Naive B cell (primary cell): ENCODE measurements around the gene CHSY1. TPM values are rescaled to one million over a fixed set of nuclear protein-coding genes. Genes with fewer than 3 reads are reported as not detected.
A peak's percentile ranks its signal among the peaks of the same experiment; 100 is the strongest.

Experiments used
- ATAC-seq, 2 donors: fragments of 150-1000 bp; cut with Tn5 transposase; 2 replicates each; pipeline ENCODE4 v1.10.0; 2021; ENCODE audit warnings: low read depth in 2 of 2, mild to moderate bottlenecking in 2 of 2, moderate library complexity in 2 of 2
- DNase-seq: peaks from one replicate; pipeline ENCODE4 v3.0.0; 2022
- H3K27ac Mint-ChIP-seq, 6 donors: one replicate each; pipeline ENCODE4 v1.8.0; 2020 to 2022; ENCODE audit warnings: mild to moderate bottlenecking in 6 of 6, mixed read lengths in 6 of 6, moderate library complexity in 5 of 6, inconsistent platforms in 2 of 6
- H3K27me3 Mint-ChIP-seq, 3 donors: one replicate each; pipeline ENCODE4 v1.8.0; 2021 to 2022; ENCODE audit warnings: mixed read lengths in 3 of 3, mild to moderate bottlenecking in 1 of 3
- H3K36me3 Mint-ChIP-seq, 2 donors: one replicate each; pipeline ENCODE4 v1.8.0; 2020 to 2022; ENCODE audit warnings: mixed read lengths in 2 of 2, inconsistent platforms in 1 of 2, mild to moderate bottlenecking in 1 of 2
- H3K4me1 Mint-ChIP-seq, 3 donors: one replicate each; pipeline ENCODE4 v1.8.0; 2020 to 2022; ENCODE audit warnings: mixed read lengths in 3 of 3, inconsistent platforms in 1 of 3, mild to moderate bottlenecking in 1 of 3, moderate library complexity in 1 of 3
- H3K4me3 Mint-ChIP-seq, 8 donors: one replicate each; pipeline ENCODE4 v1.8.0; 2020 to 2022; ENCODE audit warnings: mild to moderate bottlenecking in 8 of 8, mixed read lengths in 8 of 8, moderate library complexity in 8 of 8, inconsistent platforms in 2 of 8
- H3K9me3 Mint-ChIP-seq, 7 donors: one replicate each; pipeline ENCODE4 v1.8.0; 2020 to 2022; ENCODE audit warnings: mixed read lengths in 7 of 7, mild to moderate bottlenecking in 5 of 7, inconsistent platforms in 2 of 7, moderate library complexity in 1 of 7
- polyA plus RNA-seq, 6 donors: library from polyadenylated mRNA; unstranded; fragments of 300-500 nt; fragmentation: Illumina TruSeq; gene quantifications; one replicate each; pipeline ENCODE4 v1.2.3, GENCODE V29; 2021; ENCODE audit warnings: low read depth in 6 of 6

Gene CHSY1
- polyA plus RNA-seq, 6 donors from 2014 or later: 2.0 to 3.7 (median 2.5) TPM

- DNase-seq (no peak), ATAC-seq (no peak)
- Mint-ChIP-seq H3K27me3 (peaks cover 0 to 27% (median 11%) of the 10 kb centered on the region in 3 donors), H3K4me3 (no peak overlapping the region), H3K36me3 (no peaks in the 10 kb centered on the region), H3K4me1 (peaks cover 3 to 5% (median 3%) of the 10 kb centered on the region in 3 donors), H3K9me3 (no peaks in the 10 kb centered on the region), H3K27ac (no peak overlapping the region)
Measured at GRCh38 chr15:101262551-101262950, 10.7 kb upstream of the CHSY1 start.

GRCh38 chr15:101258238-101259144, 6.6 kb upstream of the CHSY1 start:
- DNase-seq (peak; percentile 52), ATAC-seq (peak; percentile 53 to 70)
- peak overlapping the region in 1 of 8 donors; percentile 44 for H3K4me3 Mint-ChIP-seq
- no peaks in the 10 kb centered on the region for H3K9me3 Mint-ChIP-seq
- H3K27ac Mint-ChIP-seq: peak overlapping the region in 1 of 6 donors; percentile 59
- H3K36me3 Mint-ChIP-seq: no peaks in the 10 kb centered on the region
- H3K27me3 Mint-ChIP-seq: peaks cover 0 to 27% (median 11%) of the 10 kb centered on the region in 3 donors
- H3K4me1 Mint-ChIP-seq: peaks cover 3 to 5% (median 3%) of the 10 kb centered on the region in 3 donors

GRCh38 chr15:101256757-101257156, 4.9 kb upstream of the CHSY1 start:
- Mint-ChIP-seq H3K9me3 (no peaks in the 10 kb centered on the region), H3K27me3 (peaks cover 0 to 15% (median 11%) of the 10 kb centered on the region in 3 donors), H3K27ac (no peak overlapping the region), H3K36me3 (no peaks in the 10 kb centered on the region), H3K4me3 (no peak overlapping the region), H3K4me1 (peaks cover 3 to 11% (median 10%) of the 10 kb centered on the region in 3 donors)
- DNase-seq: no peak
- no peak for ATAC-seq

DNA sequence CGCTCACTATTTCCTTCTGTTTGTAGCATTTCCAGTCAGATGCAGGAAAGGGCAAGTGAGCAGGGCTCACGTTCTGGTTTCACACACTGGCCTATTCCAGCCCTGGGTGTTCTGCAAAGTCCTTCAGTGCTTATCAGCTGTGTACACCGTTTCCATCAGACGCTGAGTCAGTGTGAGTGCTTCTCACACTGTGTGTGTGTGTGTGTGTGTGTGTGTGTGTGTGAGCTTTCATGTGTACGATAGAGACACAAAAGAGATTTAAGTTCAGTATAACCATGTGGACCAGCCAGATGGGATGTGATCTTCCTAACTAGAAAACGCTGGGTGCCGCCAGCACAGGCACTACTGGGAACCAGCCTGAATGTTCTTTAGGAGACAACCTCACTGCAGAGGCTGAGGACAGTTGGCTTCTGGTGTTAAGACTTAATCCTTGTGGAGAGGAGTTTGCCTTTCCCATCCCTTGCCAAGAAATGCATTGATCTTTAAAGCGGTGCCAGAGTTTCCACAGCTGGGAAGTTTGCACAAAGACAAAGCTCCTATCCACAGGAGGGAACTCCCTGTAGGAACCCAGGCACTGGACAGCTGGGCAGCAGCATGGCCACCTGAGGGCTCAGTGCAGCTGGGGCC, 3.9 kb upstream of the CHSY1 start:
- H3K27me3 Mint-ChIP-seq: peaks cover 0 to 15% (median 11%) of the 10 kb centered on the region in 3 donors
- H3K27ac Mint-ChIP-seq: peak overlapping the region in 1 of 6 donors; percentile 32
- DNase-seq (no peak), ATAC-seq (no peak)
- no peaks in the 10 kb centered on the region for H3K9me3 Mint-ChIP-seq
- H3K4me1 Mint-ChIP-seq: peaks cover 3 to 13% (median 11%) of the 10 kb centered on the region in 3 donors
- peak overlapping the region in 1 of 8 donors; percentile 8 for H3K4me3 Mint-ChIP-seq
- no peaks in the 10 kb centered on the region for H3K36me3 Mint-ChIP-seq

- H3K36me3 Mint-ChIP-seq: no peaks in the 10 kb centered on the region
- H3K27ac Mint-ChIP-seq: no peak overlapping the region
- H3K27me3 Mint-ChIP-seq: peaks cover 0 to 9% (median 7%) of the 10 kb centered on the region in 3 donors
- no peaks in the 10 kb centered on the region for H3K9me3 Mint-ChIP-seq
- no peak for DNase-seq
- H3K4me1 Mint-ChIP-seq: peaks cover 9 to 20% (median 18%) of the 10 kb centered on the region in 3 donors
- peak overlapping the region in 1 of 8 donors; percentile 8 for H3K4me3 Mint-ChIP-seq
- ATAC-seq: no peak
Measured at GRCh38 chr15:101255051-101255395, 3.2 kb upstream of the CHSY1 start.

DNA sequence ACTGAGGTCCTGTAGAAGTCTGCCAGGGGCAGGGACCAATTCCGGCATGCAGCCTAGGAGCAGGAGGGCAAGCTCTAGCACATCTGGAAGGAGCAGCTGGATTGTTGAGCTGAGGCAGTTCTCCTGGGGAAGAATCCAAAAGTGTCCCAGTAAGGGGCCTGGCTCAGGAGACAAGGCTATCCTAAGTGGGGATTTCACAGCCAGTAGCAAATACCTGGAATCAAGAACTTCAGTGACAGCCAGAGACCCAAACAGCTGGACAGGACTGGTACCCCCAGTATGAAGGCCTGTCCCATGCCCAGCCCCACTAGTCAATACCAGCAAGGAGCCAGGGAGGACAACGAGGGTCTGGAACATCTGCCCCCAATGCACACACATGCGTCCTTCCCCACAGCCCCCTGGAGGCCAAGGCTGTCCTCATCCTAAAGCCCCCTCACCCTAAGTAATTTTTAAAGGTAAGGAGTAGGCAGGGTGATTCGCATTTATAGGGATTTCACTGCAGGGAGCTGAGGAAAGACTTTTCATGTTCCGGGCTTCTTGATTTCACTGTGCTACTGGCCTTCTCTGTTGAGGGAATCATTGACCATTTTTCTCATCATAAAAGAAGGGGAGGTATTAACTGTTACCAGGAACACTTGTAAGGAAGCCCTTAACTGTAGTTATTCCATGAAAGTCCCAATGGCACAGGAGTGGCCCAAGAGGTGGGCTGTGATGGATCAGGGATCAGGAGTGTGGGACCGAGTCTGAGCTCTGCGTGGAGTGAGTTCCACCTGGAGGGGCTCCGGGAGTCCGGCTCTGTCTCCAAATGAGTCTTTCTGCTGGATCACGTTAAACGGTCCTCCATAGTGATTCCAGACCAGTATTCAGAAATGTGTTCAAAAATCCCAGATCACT, 2.6 kb upstream of the CHSY1 start:
- Mint-ChIP-seq H3K4me3 (peak overlapping the region in 1 of 8 donors; percentile 89), H3K9me3 (no peaks in the 10 kb centered on the region), H3K36me3 (no peaks in the 10 kb centered on the region), H3K27ac (peak overlapping the region in 1 of 6 donors; percentile 80), H3K4me1 (peaks cover 11 to 27% (median 24%) of the 10 kb centered on the region in 3 donors), H3K27me3 (peaks cover 0 to 5% (median 3%) of the 10 kb centered on the region in 3 donors)
- DNase-seq (no peak), ATAC-seq (no peak)

- Mint-ChIP-seq H3K4me3 (peak overlapping the region; percentile 89 to 99 (median 96)), H3K36me3 (no peaks in the 10 kb centered on the region), H3K9me3 (no peaks in the 10 kb centered on the region), H3K4me1 (peaks cover 8 to 36% (median 36%) of the 10 kb centered on the region in 3 donors), H3K27ac (peak overlapping the region in 5 of 6 donors; percentile 72 to 97 (median 86)), H3K27me3 (no peaks in the 10 kb centered on the region)
- ATAC-seq (no peak), DNase-seq (no peak)
Measured at GRCh38 chr15:101252836-101253235, 988 bp upstream of the CHSY1 start.

DNA sequence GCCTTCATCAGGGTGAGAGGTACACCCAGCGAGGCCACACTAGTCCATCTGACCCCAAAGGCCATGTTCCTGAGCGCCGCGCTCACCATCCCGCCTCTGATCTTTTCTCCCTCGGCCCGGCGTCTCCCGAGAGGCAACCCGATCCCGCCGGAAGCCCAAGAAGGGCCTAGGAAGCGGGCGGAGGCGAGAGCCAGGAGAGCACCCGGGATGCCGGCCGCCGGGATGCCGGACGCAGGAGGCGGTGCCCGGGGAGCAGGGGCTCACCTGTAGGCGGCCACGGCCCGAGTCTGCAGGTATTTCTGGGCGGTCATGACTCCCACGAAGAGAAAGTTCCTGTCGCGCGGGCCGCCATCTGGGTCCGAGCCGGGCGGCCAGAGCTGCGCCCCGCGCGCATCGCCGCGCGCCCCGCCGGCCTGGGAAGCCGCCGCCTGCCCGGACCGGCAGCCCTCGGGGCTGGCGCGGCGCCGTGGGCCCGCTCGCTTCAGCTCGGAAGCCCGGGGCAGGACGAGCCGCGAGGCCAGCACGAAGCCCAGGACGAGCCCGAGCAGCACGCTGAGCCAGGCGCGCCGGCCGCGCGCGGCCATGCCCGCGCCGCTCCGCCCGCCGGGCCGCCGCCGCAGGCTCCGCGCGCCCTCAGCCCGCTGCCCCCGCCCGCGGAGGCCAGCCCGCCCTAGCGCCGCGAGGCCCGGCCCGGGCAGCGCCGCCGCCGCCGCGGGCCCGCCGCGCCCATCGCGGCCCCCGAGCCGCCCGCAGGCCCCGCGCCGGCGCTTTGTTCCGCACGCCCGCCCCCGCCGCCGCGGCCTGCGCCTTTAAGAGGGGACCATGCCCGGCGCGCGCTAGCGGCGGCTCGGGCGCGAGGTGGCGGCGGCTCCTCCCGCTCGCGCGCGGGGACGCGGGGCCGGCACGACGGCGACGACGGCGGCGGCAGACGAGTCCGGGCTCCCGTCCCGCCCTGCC, 697 bp downstream of the CHSY1 start:
- H3K4me1 Mint-ChIP-seq: peaks cover 24 to 52% (median 52%) of the 10 kb centered on the region in 3 donors
- no peaks in the 10 kb centered on the region for H3K9me3 Mint-ChIP-seq
- peak; percentile 19 for DNase-seq
- ATAC-seq: peak; percentile 64
- no peaks in the 10 kb centered on the region for H3K36me3 Mint-ChIP-seq
- peak overlapping the region; percentile 90 to 97 (median 94) for H3K4me3 Mint-ChIP-seq
- H3K27me3 Mint-ChIP-seq: no peaks in the 10 kb centered on the region
- peak overlapping the region in 4 of 6 donors; percentile 74 to 91 (median 90) for H3K27ac Mint-ChIP-seq

DNA sequence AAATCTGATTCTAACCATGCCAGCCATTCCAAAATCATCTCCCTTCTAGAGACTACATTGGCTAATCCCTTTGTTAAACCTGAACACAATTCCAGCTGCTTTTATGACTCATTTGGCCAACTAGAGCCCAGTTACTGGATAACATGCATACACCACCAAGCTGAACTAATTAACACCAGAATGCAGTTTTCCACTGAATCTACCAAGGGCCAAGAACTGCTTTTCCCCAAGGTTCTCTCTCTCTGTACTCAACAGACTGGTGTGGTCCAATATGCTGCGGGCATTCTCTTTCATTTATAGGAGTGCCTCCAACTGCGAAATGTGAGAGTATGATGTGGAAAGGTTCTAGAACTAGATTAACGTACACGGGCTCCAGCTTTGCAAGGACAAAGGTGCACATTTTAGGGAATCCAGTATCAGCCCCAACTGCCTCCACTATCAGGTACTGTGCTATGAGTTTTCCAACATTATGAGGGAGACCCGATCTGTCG, 1.5 kb downstream of the CHSY1 start:
- Mint-ChIP-seq H3K4me3 (peak overlapping the region; percentile 78 to 97 (median 91)), H3K4me1 (peaks cover 32 to 60% (median 60%) of the 10 kb centered on the region in 3 donors), H3K36me3 (no peaks in the 10 kb centered on the region), H3K27me3 (no peaks in the 10 kb centered on the region), H3K9me3 (no peaks in the 10 kb centered on the region), H3K27ac (peak overlapping the region in 4 of 6 donors; percentile 32 to 91 (median 81))
- DNase-seq: no peak
- no peak for ATAC-seq

- H3K36me3 Mint-ChIP-seq: no peaks in the 10 kb centered on the region
- no peaks in the 10 kb centered on the region for H3K9me3 Mint-ChIP-seq
- H3K4me3 Mint-ChIP-seq: peak overlapping the region in 1 of 8 donors; percentile 14
- H3K27ac Mint-ChIP-seq: peak overlapping the region in 2 of 6 donors; percentile 47 to 64
- DNase-seq (no peak), ATAC-seq (no peak)
- H3K4me1 Mint-ChIP-seq: peaks cover 52 to 81% (median 81%) of the 10 kb centered on the region in 3 donors
- no peaks in the 10 kb centered on the region for H3K27me3 Mint-ChIP-seq
Measured at GRCh38 chr15:101248274-101248673, 3.6 kb downstream of the CHSY1 start.

DNA sequence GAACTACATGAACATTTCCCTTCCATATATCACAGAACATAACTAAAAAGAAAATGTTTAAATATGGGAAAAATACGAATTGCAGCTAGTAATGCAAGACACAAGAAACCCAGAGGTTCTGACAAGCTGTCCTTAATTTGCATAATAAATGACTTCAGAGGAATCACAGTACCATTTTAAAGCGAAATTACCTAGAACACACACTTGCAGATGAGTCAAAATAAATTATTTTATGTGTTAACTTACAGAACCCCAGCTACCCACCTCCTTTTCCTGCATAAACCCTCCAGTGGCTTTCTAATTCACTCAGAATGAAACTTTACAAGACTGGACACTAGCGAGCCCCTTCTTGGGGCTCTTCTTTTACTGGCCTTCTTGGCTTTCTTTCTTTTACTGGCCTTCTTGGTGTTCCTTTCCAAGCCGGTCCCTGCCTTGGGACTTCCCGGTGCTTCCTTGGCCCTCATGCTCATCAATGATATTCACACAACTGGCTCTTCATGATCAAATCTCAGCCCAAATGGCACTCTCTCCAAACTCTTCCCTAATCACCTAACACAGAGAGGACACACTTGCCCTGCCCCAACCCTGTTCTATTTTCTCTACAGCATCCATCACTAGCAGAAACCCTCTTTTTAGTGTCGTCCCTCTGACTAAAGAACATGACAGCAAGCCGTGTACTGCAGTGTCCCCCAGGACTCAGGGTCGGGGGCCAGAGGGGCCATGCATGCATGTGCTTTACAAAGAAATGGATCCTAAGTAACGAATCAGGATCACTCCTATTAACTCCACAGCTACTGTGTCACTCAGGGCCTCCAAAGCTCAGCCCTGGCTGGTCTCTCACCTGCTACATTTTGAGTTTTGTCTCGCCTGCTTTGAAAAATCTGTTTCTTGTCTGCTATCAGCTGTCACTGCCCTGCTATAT, 4.8 kb downstream of the CHSY1 start:
- H3K4me3 Mint-ChIP-seq: peak overlapping the region; percentile 17 to 80 (median 60)
- H3K36me3 Mint-ChIP-seq: no peaks in the 10 kb centered on the region

More for the DNA sequence above, 4.8 kb downstream of the CHSY1 start:
- Mint-ChIP-seq H3K9me3 (no peaks in the 10 kb centered on the region), H3K4me1 (peaks cover 60 to 86% (median 86%) of the 10 kb centered on the region in 3 donors), H3K27me3 (no peaks in the 10 kb centered on the region), H3K27ac (peak overlapping the region; percentile 56 to 93 (median 87))
- DNase-seq (no peak), ATAC-seq (no peak)
